ENCODE results near the gene B3GALT6.

Gene B3GALT6

DNA sequence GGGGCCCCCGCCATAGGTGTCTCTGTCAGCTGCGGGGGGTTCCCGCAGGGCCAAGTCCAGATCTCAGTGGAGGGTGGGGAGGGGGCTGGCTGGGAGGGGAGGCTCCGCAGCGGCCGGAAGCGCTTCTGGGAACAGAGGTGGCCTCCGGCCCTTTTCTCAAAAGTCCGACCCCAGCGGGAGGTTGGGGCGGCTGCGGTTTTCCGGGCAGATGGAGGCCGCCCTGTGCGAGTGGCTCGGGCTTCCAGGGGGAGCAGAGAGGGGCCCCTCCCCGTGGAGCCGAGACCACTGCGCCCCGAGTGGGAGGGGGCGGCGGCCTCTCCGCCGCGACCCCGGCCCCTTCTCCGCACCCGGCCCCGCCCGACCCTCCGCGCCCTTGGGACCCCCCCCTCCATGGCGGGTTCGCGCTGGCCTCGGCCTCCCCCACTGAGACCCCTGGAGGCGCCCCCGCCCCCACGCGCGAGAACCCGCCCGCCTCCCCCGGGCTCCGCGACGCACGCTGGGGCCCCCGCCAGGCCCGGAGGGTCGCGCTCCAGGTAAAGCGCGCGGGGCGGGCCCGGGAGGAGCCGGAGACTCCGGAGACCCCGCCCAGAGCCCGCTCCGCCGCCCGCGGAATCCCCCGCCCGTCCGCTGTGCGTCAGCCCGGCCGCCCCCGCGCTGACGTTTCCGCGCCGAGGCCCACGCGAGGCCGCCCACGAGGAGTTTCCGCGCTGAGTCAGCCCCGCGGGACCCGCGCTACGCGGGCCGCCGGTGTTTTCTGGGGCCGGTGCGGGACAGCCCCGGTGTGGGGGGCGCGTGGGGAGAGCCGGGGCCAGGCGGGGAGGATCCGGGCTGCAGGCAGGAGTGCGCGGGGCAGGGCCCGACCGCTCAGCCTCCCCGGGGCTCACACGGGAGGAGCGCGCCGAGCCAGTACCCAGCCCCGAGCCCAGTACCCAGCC is 30.9 kb upstream of the B3GALT6 start:
- DNase-seq (ENCODE audit: low spot score), result peak; percentile 80

DNA sequence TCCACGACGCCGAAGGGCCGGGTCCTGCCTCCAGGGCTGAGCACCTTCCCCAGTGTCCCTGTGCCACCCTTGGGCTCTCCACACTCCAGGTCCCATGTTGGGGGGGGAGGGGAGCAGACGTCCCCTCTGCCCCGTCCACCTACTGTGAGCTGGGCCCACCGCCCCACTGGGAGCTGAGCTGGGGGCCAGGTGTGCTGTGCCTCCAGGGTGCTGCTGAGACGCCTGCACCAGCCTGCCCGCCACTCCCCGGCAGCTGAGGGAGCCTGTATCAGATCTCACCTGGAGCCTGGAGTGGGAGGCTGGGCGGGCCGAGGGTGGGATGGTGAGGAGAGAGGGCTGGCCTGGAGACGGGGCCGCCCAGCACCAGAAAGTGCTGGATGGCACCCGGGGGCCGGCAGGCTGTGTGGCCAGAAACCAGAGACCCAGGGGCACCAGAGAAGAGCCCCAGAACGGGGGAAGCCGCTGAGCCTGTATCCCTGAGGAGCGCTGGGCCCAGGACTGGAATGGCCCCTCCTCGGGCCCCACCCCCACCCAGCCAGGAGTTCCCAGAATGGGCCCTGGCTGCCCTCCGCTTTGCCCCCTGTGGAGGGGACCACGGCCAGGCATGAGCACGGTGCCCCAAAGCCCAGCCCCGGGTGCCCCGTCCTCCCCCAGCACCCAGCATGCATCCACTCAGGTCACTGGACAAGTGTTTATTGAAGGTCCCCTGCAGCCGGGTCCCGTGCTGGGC is 29.0 kb upstream of the B3GALT6 start:
- no peak for DNase-seq (ENCODE audit: low spot score)

DNA sequence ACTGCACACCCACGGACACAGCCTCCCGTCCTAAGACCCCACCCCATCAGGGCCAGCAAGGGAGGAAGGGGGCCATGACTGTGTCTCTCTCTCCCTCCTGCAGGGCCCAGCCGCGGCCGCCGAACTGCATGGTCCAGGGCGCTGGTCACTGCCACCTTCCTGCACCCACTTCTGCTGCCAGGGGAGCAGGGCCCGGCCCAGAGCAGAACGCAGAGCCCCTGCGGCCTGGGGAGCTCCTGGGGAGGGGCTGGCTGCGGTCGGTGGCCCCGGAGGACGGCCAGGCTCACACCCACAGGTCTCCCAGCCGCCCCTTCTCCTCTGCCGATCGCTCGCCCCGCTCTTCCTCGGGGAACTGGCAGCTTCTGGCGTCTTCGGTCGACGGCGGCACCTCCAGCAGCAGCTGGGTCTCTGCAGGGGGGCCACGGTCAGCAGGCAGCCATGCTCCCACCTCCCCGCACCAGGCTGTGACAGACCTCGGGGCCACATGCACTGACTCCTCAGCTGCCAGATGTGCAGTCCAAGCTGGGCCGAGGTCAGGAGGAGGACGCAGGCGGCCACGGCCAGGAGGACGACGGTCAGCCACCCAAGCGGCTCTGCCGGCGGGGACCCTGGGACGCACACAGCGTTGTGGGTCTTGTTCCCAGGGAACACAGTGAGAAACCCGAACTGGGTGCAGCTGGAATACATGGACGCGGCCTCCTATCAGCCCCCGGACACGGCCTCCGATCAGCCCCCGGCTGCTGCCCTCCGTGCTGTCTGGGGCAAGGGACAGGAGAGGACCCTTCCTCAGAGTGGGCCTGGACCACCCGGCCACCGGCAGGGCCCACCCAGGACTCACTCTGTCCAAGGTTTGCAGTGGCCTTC is 28.2 kb upstream of the B3GALT6 start:
- DNase-seq (ENCODE audit: low spot score), result no peak

- DNase-seq (ENCODE audit: low spot score), result no peak
These were observed 27.6 kb upstream of the B3GALT6 start for GRCh38 chr1:1204425-1204920.

DNA sequence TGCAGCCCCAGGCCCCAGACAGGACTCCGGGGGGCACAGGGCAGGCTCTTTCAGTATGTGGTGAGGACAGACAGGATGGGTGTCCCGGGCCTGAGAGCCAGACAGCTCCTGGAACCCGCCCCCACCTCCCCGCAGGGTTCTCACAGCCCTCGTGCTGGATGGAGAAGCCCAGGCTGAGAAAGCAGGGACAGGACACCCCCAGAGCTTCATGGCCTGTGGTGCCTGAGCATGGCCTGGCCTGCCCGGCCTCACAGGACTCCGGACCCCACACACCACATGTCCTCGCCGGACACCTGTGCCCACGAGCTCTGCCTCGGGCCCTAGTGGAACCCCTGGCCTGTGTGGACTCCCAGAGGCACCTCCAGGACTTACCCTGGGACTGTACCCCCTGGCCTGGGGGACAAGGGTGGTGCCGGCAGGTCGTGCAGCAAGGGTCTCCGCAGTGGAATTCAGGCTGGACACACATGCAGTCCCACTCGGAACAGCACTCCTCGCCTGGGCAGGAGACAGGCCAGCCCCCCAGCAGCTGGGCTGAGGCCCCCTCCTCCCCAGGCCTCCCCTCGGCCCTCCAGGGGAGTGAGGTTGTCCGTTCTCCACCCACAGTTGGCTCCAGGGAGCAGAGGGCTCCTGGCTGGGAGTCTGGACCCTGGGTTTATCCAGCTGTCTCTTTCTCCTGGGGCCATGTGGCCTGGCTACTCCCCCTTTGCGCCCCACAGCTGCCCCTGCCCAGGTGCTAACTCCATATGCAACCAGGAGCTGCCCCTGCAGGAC is 26.9 kb upstream of the B3GALT6 start:
- no peak for DNase-seq (ENCODE audit: low spot score)

- no peak for DNase-seq (ENCODE audit: low spot score)
These were observed 26.2 kb upstream of the B3GALT6 start for GRCh38 chr1:1205769-1206375.

GRCh38 chr1:1206376-1206965 is 25.6 kb upstream of the B3GALT6 start, which contains the start of gene TNFRSF18:
Gene TNFRSF18, minus strand, starts transcription at chr1:1206592. Its CDS starts 21 bp downstream, at chr1:1206571.
- DNase-seq (ENCODE audit: low spot score), result no peak

GRCh38 chr1:1206966-1207531 is 25.0 kb upstream of the B3GALT6 start:
- no peak for DNase-seq (ENCODE audit: low spot score)

DNA sequence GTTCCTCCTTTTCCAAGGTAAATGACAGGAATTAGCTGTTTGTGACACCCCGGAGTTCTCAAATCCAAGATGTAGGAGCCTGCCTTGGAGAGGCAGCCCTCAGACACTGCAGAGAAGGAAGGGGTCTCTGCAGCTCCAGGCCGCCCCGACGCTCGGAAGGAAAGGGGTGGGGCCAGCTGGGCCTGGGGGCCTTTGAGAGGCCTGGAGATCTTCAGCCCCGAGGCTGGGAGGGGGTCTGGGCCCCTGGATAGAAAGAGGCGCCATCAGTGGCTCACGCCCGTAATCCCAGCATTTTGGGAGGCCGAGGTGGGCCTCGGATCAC is 24.5 kb upstream of the B3GALT6 start:
- DNase-seq (ENCODE audit: low spot score), result no peak

GRCh38 chr1:1208713-1209433 is 23.2 kb upstream of the B3GALT6 start:
- no peak for DNase-seq (ENCODE audit: low spot score)

DNA sequence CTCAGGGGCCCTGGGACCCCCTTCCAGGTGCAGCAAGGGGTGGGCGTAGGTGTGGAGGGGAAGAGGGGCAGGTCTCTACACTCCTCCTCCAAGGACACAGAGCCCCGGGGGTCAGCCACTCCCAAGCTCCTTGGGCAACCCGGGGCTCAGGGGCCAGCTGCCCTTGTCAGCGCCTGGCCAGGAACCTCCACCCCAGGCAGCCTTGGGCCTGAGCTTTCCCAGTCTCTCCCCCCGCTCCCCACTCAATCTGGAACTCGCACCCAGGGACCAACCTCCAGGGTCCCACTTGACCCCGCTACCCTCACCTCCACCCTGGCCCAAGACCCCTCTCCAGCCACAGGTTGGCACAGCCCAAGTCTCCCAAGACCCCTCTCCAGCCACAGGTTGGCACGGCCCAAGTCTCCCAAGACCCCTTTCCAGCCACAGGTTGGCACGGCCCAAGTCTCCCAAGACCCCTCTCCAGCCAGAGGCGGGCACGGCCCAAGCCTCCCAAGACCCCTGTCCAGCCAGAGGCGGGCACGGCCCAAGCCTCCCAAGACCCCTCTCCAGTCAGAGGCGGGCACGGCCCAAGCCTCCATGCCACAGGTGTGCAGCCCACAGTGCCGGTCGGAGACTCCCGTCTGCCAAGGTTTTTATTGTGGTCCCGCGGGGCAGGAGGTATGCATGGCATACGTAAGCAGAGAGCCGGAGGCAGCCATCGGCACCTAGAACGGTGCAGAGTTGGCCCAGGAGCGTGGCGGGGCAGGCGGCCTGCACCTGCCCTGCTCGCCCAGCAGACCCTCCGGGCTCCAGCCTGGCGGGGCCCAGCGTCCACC is 21.1 kb upstream of the B3GALT6 start:
- DNase-seq (ENCODE audit: low spot score), result no peak

DNA sequence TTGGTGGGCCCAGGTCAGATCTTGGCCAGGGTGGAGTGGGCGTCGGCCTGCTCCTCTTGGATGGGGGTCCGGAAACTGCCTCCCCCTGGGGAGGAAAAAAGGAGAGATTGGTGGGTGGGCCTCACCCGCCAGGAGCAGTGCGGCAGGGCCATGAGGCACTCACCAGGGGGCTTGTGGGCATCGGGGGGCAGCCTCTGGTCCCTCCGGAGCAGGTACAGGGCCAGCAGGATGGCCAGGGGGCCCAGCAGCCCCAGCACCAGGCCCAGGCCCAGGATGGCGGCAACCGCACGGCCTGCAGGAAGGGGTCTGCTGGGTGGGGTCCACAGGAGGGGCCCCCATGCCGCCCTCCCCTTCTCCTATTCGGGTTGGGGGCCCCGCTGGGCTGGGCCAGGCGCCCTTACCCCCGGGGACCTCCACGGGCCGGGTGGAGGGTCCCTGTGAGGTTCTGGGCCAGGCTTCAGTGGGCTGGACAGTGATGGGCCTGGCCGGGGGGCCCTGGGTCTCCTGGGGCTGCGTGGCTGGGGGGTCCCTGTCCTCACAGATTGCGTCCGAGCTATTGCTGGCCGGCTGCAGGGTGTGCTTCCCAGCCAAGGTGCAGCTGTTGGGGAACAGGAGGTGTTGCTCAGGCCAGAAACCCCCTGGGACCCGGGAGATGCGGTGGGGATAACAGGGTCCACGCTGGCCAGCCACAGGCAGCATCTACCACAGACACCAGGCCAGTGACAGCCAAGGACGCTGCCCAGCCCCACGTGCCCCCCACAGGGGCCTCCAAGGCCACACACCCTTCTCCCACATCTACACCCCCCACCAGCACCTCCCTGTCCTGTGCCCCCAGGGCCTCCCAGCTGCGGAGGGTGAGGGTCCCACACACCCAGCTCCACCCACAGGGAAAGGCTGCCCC is 20.2 kb upstream of the B3GALT6 start:
- DNase-seq (ENCODE audit: low spot score), result no peak

GRCh38 chr1:1212780-1213344 is 19.2 kb upstream of the B3GALT6 start:
- DNase-seq (ENCODE audit: low spot score), result no peak

- no peak for DNase-seq (ENCODE audit: low spot score)
These were observed 18.4 kb upstream of the B3GALT6 start, which contains the start of gene TNFRSF4 for GRCh38 chr1:1213345-1214265. Gene TNFRSF4, minus strand, starts transcription at chr1:1214153. Its CDS starts 26 bp downstream, at chr1:1214127.

DNA sequence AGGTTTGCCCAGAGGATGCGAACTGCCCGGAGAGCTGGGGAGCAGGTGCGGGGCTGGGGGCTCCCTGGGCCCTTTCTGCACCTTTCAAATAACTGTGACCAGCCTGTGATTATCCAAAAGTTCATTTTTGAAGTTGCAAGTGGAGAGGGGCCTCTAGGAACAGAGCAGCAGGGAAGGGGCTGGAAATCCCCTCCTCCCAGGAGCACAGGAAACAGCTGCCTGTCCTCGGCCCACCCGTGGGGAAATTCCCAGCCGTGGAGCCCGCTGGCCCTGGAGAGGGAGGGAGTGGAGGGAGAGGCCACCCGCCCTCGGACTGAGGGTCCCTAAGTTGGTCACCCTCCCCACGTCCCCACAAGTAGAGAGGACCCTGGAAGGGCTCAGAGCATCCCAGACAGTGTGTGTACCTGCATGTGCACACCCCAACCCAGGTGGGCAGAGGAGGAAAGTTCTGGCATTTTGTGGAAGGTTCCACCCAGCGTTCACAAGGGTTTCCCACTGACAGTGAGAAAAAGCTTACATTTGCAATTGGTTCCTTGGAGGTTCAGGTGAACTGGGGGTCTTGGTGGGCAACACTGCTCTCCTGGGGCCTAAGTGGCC is 16.9 kb upstream of the B3GALT6 start:
- DNase-seq (ENCODE audit: low spot score), result no peak

Measured in GM03348 (cell line).